HCT116 (cell line): Measurements from ENCODE around the gene SLC35G3. TPM values are rescaled to one million over a fixed set of nuclear protein-coding genes. Genes with fewer than 3 reads are reported as not detected.

Experiments used
- CTCF ChIP-seq, 3 experiments: fragments of 200-600 bp in 1 of 3; sonication (generic) in 1 of 3; IDR thresholded peaks in 2 of 3; conservative IDR thresholded peaks in 1 of 3; 2 replicates each; pipeline ENCODE4 v1.5.1; 2012 to 2017; ENCODE audit warnings: low read depth in 2 of 3, low read length in 2 of 3, antibody characterized with exemption in 1 of 3, borderline replicate concordance in 1 of 3, control low read depth in 1 of 3, mild to moderate bottlenecking in 1 of 3, mixed read lengths in 1 of 3, mixed run types in 1 of 3, moderate library complexity in 1 of 3; ENCODE audit not compliant: insufficient read depth in 1 of 3
- EGR1 ChIP-seq: IDR thresholded peaks from 2 replicates; pipeline ENCODE4 v1.6.1; 2012; ENCODE audit warnings: low read depth
- ELF1 ChIP-seq: IDR thresholded peaks from 2 replicates; pipeline ENCODE4 v1.6.1; 2012; ENCODE audit warnings: low read depth, borderline replicate concordance
- SIN3A ChIP-seq: IDR thresholded peaks from 2 replicates; pipeline ENCODE4 v1.6.1; 2012; ENCODE audit warnings: low read depth
- TCF7L2 ChIP-seq: IDR thresholded peaks from 2 replicates; pipeline ENCODE4 v1.7.0; 2011; ENCODE audit warnings: borderline replicate concordance, inconsistent platforms; ENCODE audit not compliant: insufficient read depth, insufficient read length; ENCODE audit errors: extremely low read depth
- ZBTB33 ChIP-seq: IDR thresholded peaks from 2 replicates; pipeline ENCODE4 v1.6.1; 2011; ENCODE audit warnings: mild to moderate bottlenecking, low read length, moderate library complexity; ENCODE audit not compliant: insufficient replicate concordance; ENCODE audit errors: extremely low read depth
- ZFX ChIP-seq: fragments of 450-650 bp; IDR thresholded peaks from 2 replicates; pipeline ENCODE4 v1.6.1; 2017
- total RNA-seq: library from RNA; stranded (reverse); gene quantifications from one replicate; pipeline ENCODE4 v1.2.1, GENCODE V29; 2021; ENCODE audit not compliant: unreplicated experiment

Gene SLC35G3
- total RNA-seq, 1 experiment from 2014 or later = not detected

- TF ChIP-seq CTCF (IDR thresholded peaks at IDR 0.05 in 2 of 3, conservative IDR thresholded peaks at IDR 0.05 in 1 of 3; ENCODE audit: borderline replicate concordance in 1 of 3, insufficient read depth in 1 of 3, low read depth in 2 of 3, low read length in 2 of 3) = no peak
- no peak for TF ChIP-seq ELF1
- no peak for TF ChIP-seq ZFX
- no peak for TF ChIP-seq TCF7L2
- TF ChIP-seq SIN3A = no peak; the same call in 1 of the 2 replicates
- no peak for TF ChIP-seq EGR1
- no peak for TF ChIP-seq ZBTB33
Observed at GRCh38 chr17:35243561-35244340, 49.6 kb upstream of the SLC35G3 start (continued).
